Measurements from ENCODE around the gene ABCA5. TPM values are rescaled to one million over a fixed set of nuclear protein-coding genes. Genes with fewer than 3 reads are reported as not detected.

ABCA5 gene
- total and polyA plus RNA-seq, 9 of the 15 experiments (the other 6 are each of a cell fraction or from before 2014, with no cell fraction given): 0.74 to 2.3 (median 1.4) TPM

- Histone ChIP-seq H3K79me2 (ENCODE audit: control insufficient read depth, insufficient read depth, low read length) (no peaks in the 10 kb centered on the region), H2AFZ (ENCODE audit: low read depth, low read length) (no peak overlapping the region), H4K20me1 (replicated peaks; ENCODE audit: control insufficient read depth, insufficient read depth, low read length) (no peaks in the 10 kb centered on the region), H3K27ac (ENCODE audit: extremely low read depth, low read depth, low read length) (no peak overlapping the region), H3K4me1 (replicated peaks in 1 of 2; ENCODE audit: control insufficient read depth in 2 of 2, insufficient read depth in 2 of 2, low read length in 2 of 2) (no peaks in the 10 kb centered on the region), H3K9ac (ENCODE audit: insufficient read depth in 1 of 2, low read depth in 2 of 2, low read length in 2 of 2) (no peak overlapping the region), H3K9me3 (replicated peaks; ENCODE audit: control insufficient read depth, insufficient read depth, low read depth, low read length) (no peaks in the 10 kb centered on the region), H3K27me3 (ENCODE audit: control insufficient read depth in 2 of 2, insufficient read depth in 2 of 2, low read length in 2 of 2) (no peaks in the 10 kb centered on the region), H3K9me1 (ENCODE audit: control insufficient read depth, insufficient read depth, low read length) (no peaks in the 10 kb centered on the region), H3K4me2 (ENCODE audit: insufficient read depth, low read length) (no peak overlapping the region), H3K36me3 (ENCODE audit: control insufficient read depth, insufficient read depth, low read length) (no peaks in the 10 kb centered on the region), H3K4me3 (no peak overlapping the region)
- in situ Hi-C loops (cut with MboI) (no loop called here), intact Hi-C loops (cut with micrococcal nuclease) (no loop called here)
- peak; percentile 24 for TF ChIP-seq RBM25 (IDR thresholded peaks at IDR 0.05; ENCODE audit: low read depth, low read length, severe bottlenecking)
- TF ChIP-seq ZNF121 (CRISPR knock-in tag; conservative IDR thresholded peaks at IDR 0.05): peak; percentile 63
- TF ChIP-seq ZKSCAN8 (CRISPR knock-in tag; IDR thresholded peaks at IDR 0.05): no peak
- POLR2A ChIA-PET: interaction anchor here (1.1 kb wide), 1 partner anchor 8 kb away, joined by 3 read pairs; no protein-coding TSS in a partner anchor
- FAIRE-seq (no peak), DNase-seq (ENCODE audit: extremely low read depth in 1 of 4, low spot score in 3 of 4) (no peak), ATAC-seq (no peak)
- WGBS (ENCODE audit: insufficient coverage, low coverage, missing lambda C conversion rate): 47% methylated on average over 2 of the region's 2 CpGs
- CTCF ChIA-PET (ENCODE audit: low intra/inter-chr PET ratio): interaction anchor here (0.6 kb wide), 1 partner anchor 169 kb away, joined by 3 read pairs; no protein-coding TSS in a partner anchor
- BruUV-seq (replicated peaks): no TSS peak
Observed at GRCh38 chr17:69208640-69209039, 118.3 kb downstream of the ABCA5 start.

- H3K4me1 ChIP-seq (replicated peaks in 1 of 2; ENCODE audit: control insufficient read depth in 2 of 2, insufficient read depth in 2 of 2, low read length in 2 of 2): no peaks in the 10 kb centered on the region
- WGBS (ENCODE audit: insufficient coverage, low coverage, missing lambda C conversion rate): 40% methylated on average over 4 of the region's 4 CpGs
- H4K20me1 ChIP-seq (replicated peaks; ENCODE audit: control insufficient read depth, insufficient read depth, low read length): no peaks in the 10 kb centered on the region
- intact Hi-C loops (cut with micrococcal nuclease) (no loop called here), in situ Hi-C loops (cut with MboI) (no loop called here)
- ATAC-seq (no peak), DNase-seq (ENCODE audit: extremely low read depth in 1 of 4, low spot score in 3 of 4) (no peak), FAIRE-seq (no peak)
- ChIA-PET CTCF (ENCODE audit: low intra/inter-chr PET ratio) (no interaction called here), POLR2A (no interaction called here)
- no peaks in the 10 kb centered on the region for H3K27me3 ChIP-seq (ENCODE audit: control insufficient read depth in 2 of 2, insufficient read depth in 2 of 2, low read length in 2 of 2)
- H3K4me3 ChIP-seq: no peak overlapping the region
- H3K9me3 ChIP-seq (replicated peaks; ENCODE audit: control insufficient read depth, insufficient read depth, low read depth, low read length): no peaks in the 10 kb centered on the region
- no peaks in the 10 kb centered on the region for H3K9me1 ChIP-seq (ENCODE audit: control insufficient read depth, insufficient read depth, low read length)
- H2AFZ ChIP-seq (ENCODE audit: low read depth, low read length): no peak overlapping the region
- no peaks in the 10 kb centered on the region for H3K36me3 ChIP-seq (ENCODE audit: control insufficient read depth, insufficient read depth, low read length)
- H3K9ac ChIP-seq (ENCODE audit: insufficient read depth in 1 of 2, low read depth in 2 of 2, low read length in 2 of 2): no peak overlapping the region
- no TSS peak for BruUV-seq (replicated peaks)
- no peak overlapping the region for H3K27ac ChIP-seq (ENCODE audit: extremely low read depth, low read depth, low read length)
- no peak overlapping the region for H3K4me2 ChIP-seq (ENCODE audit: insufficient read depth, low read length)
- no peaks in the 10 kb centered on the region for H3K79me2 ChIP-seq (ENCODE audit: control insufficient read depth, insufficient read depth, low read length)
- TF ChIP-seq NR0B1 (IDR thresholded peaks at IDR 0.05; ENCODE audit: partially characterized antibody) (no peak), CEBPB (tag; IDR thresholded peaks at IDR 0.05) (peak; percentile 7; the same call in 1 of the 2 replicates), NBN (IDR thresholded peaks at IDR 0.05; ENCODE audit: low read depth) (no peak)
Observed at GRCh38 chr17:69207151-69207550, 119.8 kb downstream of the ABCA5 start.
